ENCODE results near the gene CHSY3. TPM values are rescaled to one million over a fixed set of nuclear protein-coding genes. Genes with fewer than 3 reads are reported as not detected.

Gene CHSY3
- total RNA-seq, 1 donor from 2014 or later: 1.7 TPM

GRCh38 chr5:129909225-129909624 is 5.0 kb downstream of the CHSY3 start:
- no peaks in the 10 kb centered on the region for H3K27me3 ChIP-seq (ENCODE audit: control insufficient read depth, insufficient read depth, low read length)
- no peak overlapping the region for H3K4me3 ChIP-seq (ENCODE audit: low read depth, low read length)
- H3K36me3 ChIP-seq (ENCODE audit: control insufficient read depth, insufficient read depth, low read length): no peaks in the 10 kb centered on the region
- no peak for TF ChIP-seq CTCF (IDR thresholded peaks at IDR 0.05; ENCODE audit: insufficient read depth, low read length, poor library complexity, severe bottlenecking)
- no peak for DNase-seq (ENCODE audit: low read depth)

- no peak for DNase-seq (ENCODE audit: low read depth)
- no peak for TF ChIP-seq CTCF (IDR thresholded peaks at IDR 0.05; ENCODE audit: insufficient read depth, low read length, poor library complexity, severe bottlenecking)
- Histone ChIP-seq H3K4me3 (ENCODE audit: low read depth, low read length) (no peak overlapping the region), H3K27me3 (ENCODE audit: control insufficient read depth, insufficient read depth, low read length) (no peaks in the 10 kb centered on the region), H3K36me3 (ENCODE audit: control insufficient read depth, insufficient read depth, low read length) (no peaks in the 10 kb centered on the region)
These were observed 8.5 kb downstream of the CHSY3 start for GRCh38 chr5:129912601-129913255.

- DNase-seq (ENCODE audit: low read depth): no peak
These were observed 11.2 kb downstream of the CHSY3 start for GRCh38 chr5:129915415-129915814.

GRCh38 chr5:129917224-129917623 is 13.0 kb downstream of the CHSY3 start:
- Histone ChIP-seq H3K27me3 (ENCODE audit: control insufficient read depth, insufficient read depth, low read length) (no peaks in the 10 kb centered on the region), H3K4me3 (ENCODE audit: low read depth, low read length) (no peak overlapping the region)
- TF ChIP-seq CTCF (IDR thresholded peaks at IDR 0.05; ENCODE audit: insufficient read depth, low read length, poor library complexity, severe bottlenecking): no peak

More at GRCh38 chr5:129915415-129915814, 11.2 kb downstream of the CHSY3 start:
- H3K27me3 ChIP-seq (ENCODE audit: control insufficient read depth, insufficient read depth, low read length): no peaks in the 10 kb centered on the region
- H3K4me3 ChIP-seq (ENCODE audit: low read depth, low read length): no peak overlapping the region
- no peak for TF ChIP-seq CTCF (IDR thresholded peaks at IDR 0.05; ENCODE audit: insufficient read depth, low read length, poor library complexity, severe bottlenecking)
- H3K36me3 ChIP-seq (ENCODE audit: control insufficient read depth, insufficient read depth, low read length): no peaks in the 10 kb centered on the region

GRCh38 chr5:129921204-129921603 is 16.9 kb downstream of the CHSY3 start:
- no peak overlapping the region for H3K4me3 ChIP-seq (ENCODE audit: low read depth, low read length)
- no peaks in the 10 kb centered on the region for H3K36me3 ChIP-seq (ENCODE audit: control insufficient read depth, insufficient read depth, low read length)
- no peak for DNase-seq (ENCODE audit: low read depth)
- TF ChIP-seq CTCF (IDR thresholded peaks at IDR 0.05; ENCODE audit: insufficient read depth, low read length, poor library complexity, severe bottlenecking): no peak
- no peaks in the 10 kb centered on the region for H3K27me3 ChIP-seq (ENCODE audit: control insufficient read depth, insufficient read depth, low read length)

More at GRCh38 chr5:129917224-129917623, 13.0 kb downstream of the CHSY3 start:
- H3K36me3 ChIP-seq (ENCODE audit: control insufficient read depth, insufficient read depth, low read length): no peaks in the 10 kb centered on the region
- DNase-seq (ENCODE audit: low read depth): no peak

GRCh38 chr5:129930221-129930620 is 26.0 kb downstream of the CHSY3 start:
- DNase-seq (ENCODE audit: low read depth): no peak
- Histone ChIP-seq H3K4me3 (ENCODE audit: low read depth, low read length) (no peak overlapping the region), H3K36me3 (ENCODE audit: control insufficient read depth, insufficient read depth, low read length) (no peaks in the 10 kb centered on the region), H3K27me3 (ENCODE audit: control insufficient read depth, insufficient read depth, low read length) (no peaks in the 10 kb centered on the region)
- no peak for TF ChIP-seq CTCF (IDR thresholded peaks at IDR 0.05; ENCODE audit: insufficient read depth, low read length, poor library complexity, severe bottlenecking)

Measured in kidney epithelial cell (primary cell).